ENCODE measurements around the gene BMERB1. TPM values are rescaled to one million over a fixed set of nuclear protein-coding genes. Genes with fewer than 3 reads are reported as not detected.
"Not testable (repeated sequence)": the region's sequence is repeated elsewhere in the genome, so short reads cannot be mapped to it uniquely, and the experiment has no call there.

The BMERB1 gene
- polyA plus RNA-seq, 1 donor: 11.1 TPM

DNA sequence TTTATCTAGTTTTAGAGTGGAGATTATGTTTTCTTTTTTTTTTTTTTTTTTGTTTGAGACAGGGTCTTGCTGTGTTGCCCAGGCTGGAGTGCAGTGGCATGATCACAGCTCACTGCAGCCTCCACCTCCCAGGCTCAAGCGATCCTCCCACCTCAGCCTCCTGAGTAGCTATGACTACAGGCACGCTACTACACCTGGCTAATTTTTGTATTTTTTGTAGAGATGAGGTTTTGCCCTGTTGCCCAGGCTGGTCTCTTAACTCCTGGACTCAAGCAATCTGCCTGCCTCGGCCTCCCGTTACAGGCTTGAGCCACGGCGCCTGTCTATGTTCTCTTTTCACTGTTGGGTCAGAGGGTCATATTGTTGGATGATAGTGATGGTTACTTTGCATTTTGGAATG is 34.1 kb upstream of the BMERB1 start:
- not testable (repeated sequence) for H3K36me3 ChIP-seq (ENCODE audit: control insufficient read depth, insufficient read depth, low read length); H3K27me3 ChIP-seq (ENCODE audit: control insufficient read depth, insufficient read depth, low read length); H3K27ac ChIP-seq (ENCODE audit: low read length); H3K4me3 ChIP-seq (ENCODE audit: low read length); DNase-seq; H3K9me3 ChIP-seq (ENCODE audit: control insufficient read depth, low read depth, low read length)
- WGBS (ENCODE audit: insufficient coverage, low lambda C conversion rate): no CpG with 5 or more reads among the region's 6 CpGs
- H3K4me1 ChIP-seq (ENCODE audit: control insufficient read depth, insufficient read depth, low read length): peaks cover 11% of the 10 kb centered on the region

DNA sequence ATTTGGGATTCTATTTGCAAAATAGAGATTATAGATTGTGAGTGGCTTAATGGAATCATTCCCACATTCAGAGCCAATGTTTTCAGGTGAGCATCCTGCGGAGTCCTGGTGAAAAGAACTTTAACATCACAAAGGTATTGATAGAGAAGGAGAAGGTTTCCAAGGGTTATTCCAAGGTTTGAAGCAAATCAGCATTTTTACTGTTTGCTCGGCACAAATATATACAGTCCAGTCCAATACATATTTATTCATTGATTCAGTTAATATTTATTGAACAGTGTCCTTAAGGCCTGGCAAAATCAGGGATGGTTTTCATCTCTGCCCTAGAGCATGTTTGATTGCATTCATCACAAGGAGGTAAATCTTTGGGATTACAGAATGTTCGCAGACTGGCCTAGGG is 32.4 kb upstream of the BMERB1 start:
- no peaks in the 10 kb centered on the region for H3K9me3 ChIP-seq (ENCODE audit: control insufficient read depth, low read depth, low read length)
- no CpG with 5 or more reads among the region's 3 CpGs for WGBS (ENCODE audit: insufficient coverage, low lambda C conversion rate)
- H3K4me1 ChIP-seq (ENCODE audit: control insufficient read depth, insufficient read depth, low read length): peaks cover 11% of the 10 kb centered on the region
- H3K36me3 ChIP-seq (ENCODE audit: control insufficient read depth, insufficient read depth, low read length): peaks cover 2% of the 10 kb centered on the region
- H3K27me3 ChIP-seq (ENCODE audit: control insufficient read depth, insufficient read depth, low read length): no peaks in the 10 kb centered on the region
- no peak for DNase-seq
- H3K4me3 ChIP-seq (ENCODE audit: low read length): no peak overlapping the region
- H3K27ac ChIP-seq (ENCODE audit: low read length): no peak overlapping the region

DNA sequence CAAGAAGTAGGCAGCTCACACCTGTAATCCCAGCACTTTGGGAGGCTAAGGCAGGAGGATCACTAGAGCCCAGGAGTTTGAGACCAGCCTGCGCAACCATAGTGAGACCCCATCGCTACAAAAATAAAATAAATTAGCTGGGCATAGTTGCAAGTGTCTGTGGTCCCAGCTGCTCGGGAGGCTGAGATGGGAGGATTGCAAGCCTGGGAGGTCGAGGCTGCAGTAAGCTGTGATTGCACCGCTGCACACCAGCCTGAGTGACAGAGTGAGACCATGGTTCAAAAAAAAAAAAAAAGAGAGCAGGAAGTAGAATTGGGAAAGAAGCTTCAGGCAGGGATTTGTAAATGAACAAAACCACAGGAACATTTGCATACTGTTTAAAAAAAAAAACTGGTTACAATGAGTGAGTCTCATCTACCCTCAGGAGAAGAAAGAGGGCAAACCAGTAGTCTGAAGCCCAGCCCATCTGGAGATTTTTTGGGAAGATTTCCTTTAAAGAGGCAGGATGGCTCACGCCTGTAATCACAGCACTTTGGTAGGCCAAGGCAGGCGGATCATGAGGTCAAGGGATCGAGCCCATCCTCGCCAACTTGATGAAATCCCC is 30.9 kb upstream of the BMERB1 start:
- 100% methylated on average over 3 of the region's 9 CpGs for WGBS (ENCODE audit: insufficient coverage, low lambda C conversion rate)
- Histone ChIP-seq H3K27ac (ENCODE audit: low read length) (no peak overlapping the region), H3K36me3 (ENCODE audit: control insufficient read depth, insufficient read depth, low read length) (peaks cover 2% of the 10 kb centered on the region), H3K27me3 (ENCODE audit: control insufficient read depth, insufficient read depth, low read length) (no peaks in the 10 kb centered on the region), H3K4me1 (ENCODE audit: control insufficient read depth, insufficient read depth, low read length) (peaks cover 7% of the 10 kb centered on the region), H3K4me3 (ENCODE audit: low read length) (no peak overlapping the region), H3K9me3 (ENCODE audit: control insufficient read depth, low read depth, low read length) (no peaks in the 10 kb centered on the region)
- no peak for DNase-seq

DNA sequence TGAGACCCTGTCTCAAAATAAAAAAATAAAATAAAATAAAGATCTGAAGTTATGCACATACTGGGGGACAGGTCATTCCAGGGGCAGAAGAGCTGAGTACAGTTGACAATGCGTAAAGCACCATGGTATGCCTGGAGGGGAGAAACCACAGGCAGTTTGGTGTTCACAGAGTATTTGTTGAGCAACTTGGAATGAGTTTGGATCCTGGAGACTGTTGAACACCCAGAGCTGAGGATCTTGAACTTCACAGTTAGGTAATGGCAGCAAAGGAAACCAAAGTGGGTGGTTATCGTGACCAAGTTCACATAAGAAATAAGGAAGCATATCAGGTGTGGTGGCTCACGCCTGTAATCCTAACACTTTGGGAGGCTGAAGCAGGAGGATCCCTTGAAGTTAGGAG is 30.3 kb upstream of the BMERB1 start:
- H3K9me3 ChIP-seq (ENCODE audit: control insufficient read depth, low read depth, low read length); H3K36me3 ChIP-seq (ENCODE audit: control insufficient read depth, insufficient read depth, low read length); H3K27me3 ChIP-seq (ENCODE audit: control insufficient read depth, insufficient read depth, low read length); DNase-seq; H3K4me3 ChIP-seq (ENCODE audit: low read length); H3K4me1 ChIP-seq (ENCODE audit: control insufficient read depth, insufficient read depth, low read length); H3K27ac ChIP-seq (ENCODE audit: low read length): not testable (repeated sequence)
- WGBS (ENCODE audit: insufficient coverage, low lambda C conversion rate): no CpG with 5 or more reads among the region's 3 CpGs

DNA sequence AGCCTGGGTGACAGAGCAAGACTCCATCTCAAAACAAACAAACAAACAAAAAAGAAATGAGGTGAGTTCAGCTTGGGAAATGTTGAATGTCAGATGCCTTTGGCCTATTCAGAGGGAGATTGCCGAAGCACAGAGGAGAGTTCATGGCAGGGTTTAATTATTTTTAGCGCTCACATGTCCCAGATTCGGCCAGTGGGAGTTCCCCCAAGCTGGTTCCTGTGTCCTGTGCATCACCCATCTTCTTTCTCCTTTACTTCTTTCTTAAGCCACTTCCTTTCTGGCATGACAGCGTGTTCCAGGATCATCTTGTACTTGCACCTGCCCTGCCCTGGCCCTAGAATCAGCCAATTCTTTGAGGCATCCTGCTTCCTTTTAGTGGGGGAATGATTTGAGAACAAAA is 29.6 kb upstream of the BMERB1 start:
- DNase-seq: no peak
- H3K4me1 ChIP-seq (ENCODE audit: control insufficient read depth, insufficient read depth, low read length): no peaks in the 10 kb centered on the region
- H3K27me3 ChIP-seq (ENCODE audit: control insufficient read depth, insufficient read depth, low read length): no peaks in the 10 kb centered on the region
- WGBS (ENCODE audit: insufficient coverage, low lambda C conversion rate): 86% methylated on average over 2 of the region's 4 CpGs
- no peak overlapping the region for H3K4me3 ChIP-seq (ENCODE audit: low read length)
- peaks cover 2% of the 10 kb centered on the region for H3K36me3 ChIP-seq (ENCODE audit: control insufficient read depth, insufficient read depth, low read length)
- no peaks in the 10 kb centered on the region for H3K9me3 ChIP-seq (ENCODE audit: control insufficient read depth, low read depth, low read length)
- no peak overlapping the region for H3K27ac ChIP-seq (ENCODE audit: low read length)

DNA sequence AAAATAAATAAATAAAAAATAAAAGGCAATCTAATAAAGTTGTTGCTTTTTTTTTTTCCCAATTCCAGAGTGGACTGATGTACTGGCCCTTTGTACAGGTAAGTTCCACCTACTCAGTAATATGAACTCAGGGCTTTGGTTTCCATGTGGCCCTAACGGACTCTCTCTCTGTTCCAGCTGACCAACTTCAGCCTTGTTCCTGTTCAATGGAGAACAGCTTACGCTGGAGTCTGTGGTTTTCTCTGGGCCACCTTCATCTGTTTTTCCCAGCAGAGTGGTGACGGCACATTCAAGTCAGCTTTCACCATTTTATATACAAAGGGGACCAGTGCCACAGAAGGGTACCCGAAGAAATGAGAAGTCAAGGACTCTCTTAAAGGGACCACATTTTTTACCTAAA is 26.6 kb upstream of the BMERB1 start:
- H3K36me3 ChIP-seq (ENCODE audit: control insufficient read depth, insufficient read depth, low read length); H3K4me1 ChIP-seq (ENCODE audit: control insufficient read depth, insufficient read depth, low read length); H3K27me3 ChIP-seq (ENCODE audit: control insufficient read depth, insufficient read depth, low read length); H3K4me3 ChIP-seq (ENCODE audit: low read length); H3K27ac ChIP-seq (ENCODE audit: low read length); DNase-seq; H3K9me3 ChIP-seq (ENCODE audit: control insufficient read depth, low read depth, low read length): not testable (repeated sequence)
- no CpG with 5 or more reads among the region's 4 CpGs for WGBS (ENCODE audit: insufficient coverage, low lambda C conversion rate)

DNA sequence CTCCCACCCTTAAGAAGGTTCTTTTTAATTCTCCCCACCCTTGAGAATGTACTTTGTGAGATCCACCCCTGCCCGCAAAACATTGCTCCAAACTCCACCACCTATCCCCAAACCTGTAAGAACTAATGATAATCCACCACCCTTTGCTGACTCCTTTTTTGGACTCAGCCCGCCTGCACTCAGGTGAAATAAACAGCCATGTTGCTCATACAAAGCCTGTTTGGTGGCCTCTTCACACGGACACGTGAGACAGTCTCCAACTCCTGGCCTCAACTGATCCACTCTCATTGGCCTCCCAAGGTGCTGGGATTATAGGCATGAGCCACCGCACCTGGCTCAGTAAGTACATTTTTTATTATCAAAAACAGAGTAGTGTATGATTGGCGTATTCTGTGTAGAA is 24.9 kb upstream of the BMERB1 start:
- not testable (repeated sequence) for H3K9me3 ChIP-seq (ENCODE audit: control insufficient read depth, low read depth, low read length); H3K27ac ChIP-seq (ENCODE audit: low read length); H3K27me3 ChIP-seq (ENCODE audit: control insufficient read depth, insufficient read depth, low read length); H3K4me3 ChIP-seq (ENCODE audit: low read length); H3K4me1 ChIP-seq (ENCODE audit: control insufficient read depth, insufficient read depth, low read length); H3K36me3 ChIP-seq (ENCODE audit: control insufficient read depth, insufficient read depth, low read length); DNase-seq
- WGBS (ENCODE audit: insufficient coverage, low lambda C conversion rate): 100% methylated on average over 1 of the region's 6 CpGs

DNA sequence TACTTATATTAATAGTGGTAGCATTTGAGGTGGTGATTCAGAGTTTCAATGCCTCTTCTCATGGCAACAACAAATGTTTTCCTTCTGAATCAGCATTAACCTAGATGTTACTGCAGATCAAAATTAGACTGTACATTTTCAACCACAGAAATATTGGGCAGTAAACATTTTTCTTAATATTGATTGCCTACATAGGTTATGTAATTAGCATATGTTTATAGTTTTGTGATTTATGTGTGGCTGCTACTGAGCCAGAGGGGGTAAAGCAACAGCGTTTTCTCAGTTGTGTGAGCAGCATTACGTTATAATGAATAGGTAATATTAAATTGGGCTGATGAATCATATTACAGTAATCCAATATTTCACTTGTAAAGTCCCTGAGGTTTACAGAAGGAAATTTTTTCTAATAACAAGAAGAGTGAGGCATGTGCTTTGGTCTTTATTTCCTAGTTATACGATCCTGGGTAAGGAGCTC is 18.8 kb upstream of the BMERB1 start:
- H3K27me3 ChIP-seq (ENCODE audit: control insufficient read depth, insufficient read depth, low read length): no peaks in the 10 kb centered on the region
- no CpG with 5 or more reads among the region's 3 CpGs for whole genome bisulfite sequencing (ENCODE audit: insufficient coverage, low lambda C conversion rate)

DNA sequence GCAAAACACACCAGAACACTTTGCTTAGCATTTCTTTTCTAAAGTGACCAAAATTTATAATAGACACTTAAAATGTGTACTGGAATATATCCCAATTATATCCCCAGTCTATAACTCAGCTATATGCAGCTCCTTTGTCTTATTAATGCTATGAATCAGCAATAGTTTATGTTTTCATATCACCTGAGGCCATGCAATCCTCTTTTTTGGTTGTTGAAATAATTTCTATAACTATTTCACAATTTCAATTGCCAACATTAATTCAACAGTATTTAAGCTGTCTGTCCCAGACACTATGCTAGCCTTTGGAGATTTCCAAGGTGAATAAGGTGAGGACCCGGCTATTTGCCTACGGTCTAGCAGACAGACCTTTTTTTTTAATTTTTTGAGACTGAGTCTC is 17.2 kb upstream of the BMERB1 start:
- WGBS (ENCODE audit: insufficient coverage, low lambda C conversion rate): no CpG with 5 or more reads among the region's 2 CpGs
- Histone ChIP-seq H3K9me3 (ENCODE audit: control insufficient read depth, low read depth, low read length) (no peaks in the 10 kb centered on the region), H3K4me3 (ENCODE audit: low read length) (no peak overlapping the region), H3K27me3 (ENCODE audit: control insufficient read depth, insufficient read depth, low read length) (no peaks in the 10 kb centered on the region), H3K4me1 (ENCODE audit: control insufficient read depth, insufficient read depth, low read length) (no peaks in the 10 kb centered on the region), H3K36me3 (ENCODE audit: control insufficient read depth, insufficient read depth, low read length) (no peaks in the 10 kb centered on the region), H3K27ac (ENCODE audit: low read length) (no peak overlapping the region)
- no peak for DNase-seq

More for the DNA sequence above, 18.8 kb upstream of the BMERB1 start:
- Histone ChIP-seq H3K36me3 (ENCODE audit: control insufficient read depth, insufficient read depth, low read length) (no peaks in the 10 kb centered on the region), H3K4me3 (ENCODE audit: low read length) (no peak overlapping the region), H3K4me1 (ENCODE audit: control insufficient read depth, insufficient read depth, low read length) (no peaks in the 10 kb centered on the region), H3K27ac (ENCODE audit: low read length) (no peak overlapping the region), H3K9me3 (ENCODE audit: control insufficient read depth, low read depth, low read length) (no peaks in the 10 kb centered on the region)
- no peak for DNase-seq

DNA sequence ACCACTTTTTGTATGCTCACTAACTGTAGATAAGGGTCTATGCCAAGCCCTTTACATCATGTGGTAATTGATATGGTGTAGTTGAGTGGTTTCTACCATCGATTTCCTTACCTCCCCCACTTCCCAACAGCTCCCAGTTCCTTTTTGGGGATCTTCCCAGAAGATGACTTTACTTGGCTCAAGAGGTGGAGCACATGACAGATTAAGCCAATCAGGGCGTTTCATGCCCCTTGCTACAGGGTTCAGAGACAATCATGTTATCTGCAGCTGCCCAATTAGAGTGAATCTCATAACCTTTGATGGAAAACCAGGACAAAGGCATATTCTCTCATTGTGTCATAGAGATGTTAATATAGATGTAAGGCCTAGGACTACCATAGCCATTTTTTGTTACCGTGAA is 16.2 kb upstream of the BMERB1 start:
- no peaks in the 10 kb centered on the region for H3K4me1 ChIP-seq (ENCODE audit: control insufficient read depth, insufficient read depth, low read length)
- WGBS (ENCODE audit: insufficient coverage, low lambda C conversion rate): no CpG with 5 or more reads among the region's 3 CpGs
- H3K27ac ChIP-seq (ENCODE audit: low read length): no peak overlapping the region
- no peak for DNase-seq
- no peaks in the 10 kb centered on the region for H3K36me3 ChIP-seq (ENCODE audit: control insufficient read depth, insufficient read depth, low read length)
- no peaks in the 10 kb centered on the region for H3K27me3 ChIP-seq (ENCODE audit: control insufficient read depth, insufficient read depth, low read length)
- no peaks in the 10 kb centered on the region for H3K9me3 ChIP-seq (ENCODE audit: control insufficient read depth, low read depth, low read length)
- H3K4me3 ChIP-seq (ENCODE audit: low read length): no peak overlapping the region

DNA sequence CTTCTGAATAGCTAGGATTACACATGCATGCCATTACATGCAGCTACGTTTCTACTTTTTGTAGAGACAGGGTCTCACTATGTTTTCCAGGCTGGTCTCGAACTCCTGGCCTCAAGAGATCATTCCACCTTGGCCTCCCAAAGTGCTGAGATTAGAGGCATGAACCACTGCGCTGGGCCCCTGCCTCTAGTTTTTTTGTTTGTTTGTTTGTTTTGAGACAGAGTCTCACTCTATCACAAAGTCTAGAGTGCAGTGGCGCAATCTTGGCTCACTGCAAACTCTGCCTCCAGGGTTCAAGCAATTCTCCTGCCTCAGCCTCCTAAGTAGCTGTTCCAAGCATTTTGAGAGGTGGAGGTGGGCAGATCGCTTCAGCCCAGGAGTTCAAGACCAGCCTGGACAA is 12.7 kb upstream of the BMERB1 start:
- not testable (repeated sequence) for DNase-seq; H3K4me3 ChIP-seq (ENCODE audit: low read length); H3K4me1 ChIP-seq (ENCODE audit: control insufficient read depth, insufficient read depth, low read length); H3K27me3 ChIP-seq (ENCODE audit: control insufficient read depth, insufficient read depth, low read length); H3K9me3 ChIP-seq (ENCODE audit: control insufficient read depth, low read depth, low read length); H3K36me3 ChIP-seq (ENCODE audit: control insufficient read depth, insufficient read depth, low read length); H3K27ac ChIP-seq (ENCODE audit: low read length)
- WGBS (ENCODE audit: insufficient coverage, low lambda C conversion rate): no CpG with 5 or more reads among the region's 5 CpGs
